ENCODE data around the gene FADS3. TPM values are rescaled to one million over a fixed set of nuclear protein-coding genes. Genes with fewer than 3 reads are reported as not detected.

FADS3 gene
- total and polyA plus RNA-seq, 2 of the 13 experiments (the other 11 are each of a cell fraction or from before 2014, with no cell fraction given) = 13.4 to 23.2 TPM

GRCh38 chr11:61887839-61888494 lies 3.4 kb downstream of the FADS3 start:
- Histone ChIP-seq H3K27me3 (ENCODE audit: control insufficient read depth in 1 of 2, insufficient read depth in 2 of 2, low read length in 2 of 2) (no peaks in the 10 kb centered on the region), H3K79me2 (ENCODE audit: insufficient read depth, low read length) (no peaks in the 10 kb centered on the region), H2AFZ (ENCODE audit: low read length) (no peak overlapping the region), H3K27ac (ENCODE audit: extremely low read length, insufficient read depth, low read length) (no peak overlapping the region), H3K4me3 (replicated peaks in 1 of 3; ENCODE audit: insufficient read depth in 1 of 3, low read depth in 2 of 3, low read length in 3 of 3) (no peak overlapping the region), H3K4me2 (ENCODE audit: low read depth, low read length) (no peak overlapping the region), H4K20me1 (ENCODE audit: insufficient read depth, low read length) (no peaks in the 10 kb centered on the region), H3K36me3 (replicated peaks in 1 of 2; ENCODE audit: control insufficient read depth in 1 of 2, insufficient read depth in 2 of 2, low read length in 2 of 2) (no peaks in the 10 kb centered on the region), H3K4me1 (ENCODE audit: insufficient read depth, low read length) (peaks cover 14% of the 10 kb centered on the region), H3K9ac (ENCODE audit: insufficient read depth, low read depth, low read length) (no peak overlapping the region), H3K9me3 (ENCODE audit: low read length) (no peaks in the 10 kb centered on the region)
- in situ Hi-C loops (cut with HindIII; ENCODE audit: extremely low pct_ligation_motif_present, low pct_unique_long_range_greater_than_20kb) (no loop called here), intact Hi-C loops (cut with micrococcal nuclease; ENCODE audit: unreplicated experiment) (no loop called here)
- FAIRE-seq (no peak), ATAC-seq (no peak), DNase-seq (ENCODE audit: low spot score) (no peak)
- CTCF ChIA-PET (ENCODE audit: low intra/inter-chr PET ratio, low total read pairs) = no interaction called here
- WGBS (ENCODE audit: low lambda C conversion rate) = 94% methylated on average over 3 of the region's 7 CpGs
- BruUV-seq (replicated peaks) = no TSS peak
- POLR2A ChIA-PET = no interaction called here
- TF ChIP-seq ZFP62 (CRISPR knock-in tag; IDR thresholded peaks at IDR 0.05) = no peak
- no peak for TF ChIP-seq IRF9 (CRISPR knock-in tag; IDR thresholded peaks at IDR 0.05; ENCODE audit: borderline replicate concordance)
- no peak for TF ChIP-seq GPN1 (CRISPR knock-in tag; IDR thresholded peaks at IDR 0.05; ENCODE audit: borderline replicate concordance)
- no peak for TF ChIP-seq HOXA3 (CRISPR knock-in tag; IDR thresholded peaks at IDR 0.05)
- no peak for TF ChIP-seq ZFP41 (CRISPR knock-in tag; IDR thresholded peaks at IDR 0.05; ENCODE audit: borderline replicate concordance)
- TF ChIP-seq RFX1 (IDR thresholded peaks at IDR 0.05) = no peak
- TF ChIP-seq ZFX (CRISPR knock-in tag; IDR thresholded peaks at IDR 0.05; ENCODE audit: low read depth) = no peak
- TF ChIP-seq ZNF589 (CRISPR knock-in tag; conservative IDR thresholded peaks at IDR 0.05) = no peak
- TF ChIP-seq FOXO4 (CRISPR knock-in tag; conservative IDR thresholded peaks at IDR 0.05) = no peak
- no peak for TF ChIP-seq ZEB1 (IDR thresholded peaks at IDR 0.05; ENCODE audit: insufficient replicate concordance, low read depth)
- no peak for TF ChIP-seq ZC3H13 (CRISPR knock-in tag; IDR thresholded peaks at IDR 0.05)
- no peak for TF ChIP-seq RFX5 (IDR thresholded peaks at IDR 0.05; ENCODE audit: low read depth, low read length)
- no peak for TF ChIP-seq TBX2 (CRISPR knock-in tag; IDR thresholded peaks at IDR 0.05; ENCODE audit: borderline replicate concordance)
- TF ChIP-seq REST (IDR thresholded peaks at IDR 0.05; ENCODE audit: borderline replicate concordance in 1 of 2, low read depth in 1 of 2, low read length in 2 of 2) = no peak
- TF ChIP-seq ZFP36L2 (CRISPR knock-in tag; IDR thresholded peaks at IDR 0.05) = no peak
- TF ChIP-seq ZNF260 (CRISPR knock-in tag; IDR thresholded peaks at IDR 0.05; ENCODE audit: borderline replicate concordance, low read depth) = no peak
- TF ChIP-seq ZNF615 (CRISPR knock-in tag; IDR thresholded peaks at IDR 0.05; ENCODE audit: borderline replicate concordance) = no peak
- no peak for TF ChIP-seq ZNF737 (CRISPR knock-in tag; IDR thresholded peaks at IDR 0.05; ENCODE audit: borderline replicate concordance)
- TF ChIP-seq CEBPB (IDR thresholded peaks at IDR 0.05; ENCODE audit: borderline replicate concordance, low read depth, low read length) = no peak
- TF ChIP-seq ZNF761 (CRISPR knock-in tag; conservative IDR thresholded peaks at IDR 0.05) = no peak
